ENCODE results near the gene SPDEF.

DNA sequence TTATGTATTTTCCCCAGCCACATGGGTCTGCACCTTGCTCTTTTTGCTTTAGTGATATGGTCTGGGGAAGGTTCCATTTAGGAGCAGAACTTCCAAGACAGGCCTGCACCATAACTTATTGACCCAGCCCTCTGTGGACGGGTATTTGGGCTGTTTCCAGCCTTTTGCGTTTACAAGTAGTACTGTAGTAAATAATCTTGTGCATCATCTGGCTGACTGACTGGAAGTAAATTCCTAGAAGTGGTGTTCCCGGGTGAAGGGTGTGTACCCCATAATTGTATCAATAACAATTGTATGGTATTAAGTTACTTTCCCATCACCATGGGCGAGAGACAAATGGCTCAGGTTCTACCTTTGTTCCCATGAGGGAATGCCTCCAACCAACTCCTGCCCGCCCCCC, 31.6 kb downstream of the SPDEF start:
- TF ChIP-seq, protein P1, sequence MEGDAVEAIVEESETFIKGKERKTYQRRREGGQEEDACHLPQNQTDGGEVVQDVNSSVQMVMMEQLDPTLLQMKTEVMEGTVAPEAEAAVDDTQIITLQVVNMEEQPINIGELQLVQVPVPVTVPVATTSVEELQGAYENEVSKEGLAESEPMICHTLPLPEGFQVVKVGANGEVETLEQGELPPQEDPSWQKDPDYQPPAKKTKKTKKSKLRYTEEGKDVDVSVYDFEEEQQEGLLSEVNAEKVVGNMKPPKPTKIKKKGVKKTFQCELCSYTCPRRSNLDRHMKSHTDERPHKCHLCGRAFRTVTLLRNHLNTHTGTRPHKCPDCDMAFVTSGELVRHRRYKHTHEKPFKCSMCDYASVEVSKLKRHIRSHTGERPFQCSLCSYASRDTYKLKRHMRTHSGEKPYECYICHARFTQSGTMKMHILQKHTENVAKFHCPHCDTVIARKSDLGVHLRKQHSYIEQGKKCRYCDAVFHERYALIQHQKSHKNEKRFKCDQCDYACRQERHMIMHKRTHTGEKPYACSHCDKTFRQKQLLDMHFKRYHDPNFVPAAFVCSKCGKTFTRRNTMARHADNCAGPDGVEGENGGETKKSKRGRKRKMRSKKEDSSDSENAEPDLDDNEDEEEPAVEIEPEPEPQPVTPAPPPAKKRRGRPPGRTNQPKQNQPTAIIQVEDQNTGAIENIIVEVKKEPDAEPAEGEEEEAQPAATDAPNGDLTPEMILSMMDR (conservative IDR thresholded peaks at IDR 0.05; ENCODE audit: low read depth in 2 of 2) = no peak
- TF ChIP-seq JUNB (IDR thresholded peaks at IDR 0.05; ENCODE audit: unreplicated experiment) (no peak), STAT1 (IDR thresholded peaks at IDR 0.05; ENCODE audit: unreplicated experiment) (no peak), EZH2phosphoT487 (IDR thresholded peaks at IDR 0.05; ENCODE audit: unreplicated experiment) (no peak)
